HK-2 (cell line): Measurements from ENCODE around the gene CD4.
"Not testable (repeated sequence)": the region's sequence is repeated elsewhere in the genome, so short reads cannot be mapped to it uniquely, and the experiment has no call there.

ENCODE experiments used
- DNase-seq: peaks from one replicate; pipeline ENCODE4 v3.0.0-alpha.2; 2018; ENCODE audit not compliant: unreplicated experiment

CD4 gene

GRCh38 chr12:6847676-6848075 lies 58.3 kb downstream of the CD4 start:
- DNase-seq = no peak

DNA sequence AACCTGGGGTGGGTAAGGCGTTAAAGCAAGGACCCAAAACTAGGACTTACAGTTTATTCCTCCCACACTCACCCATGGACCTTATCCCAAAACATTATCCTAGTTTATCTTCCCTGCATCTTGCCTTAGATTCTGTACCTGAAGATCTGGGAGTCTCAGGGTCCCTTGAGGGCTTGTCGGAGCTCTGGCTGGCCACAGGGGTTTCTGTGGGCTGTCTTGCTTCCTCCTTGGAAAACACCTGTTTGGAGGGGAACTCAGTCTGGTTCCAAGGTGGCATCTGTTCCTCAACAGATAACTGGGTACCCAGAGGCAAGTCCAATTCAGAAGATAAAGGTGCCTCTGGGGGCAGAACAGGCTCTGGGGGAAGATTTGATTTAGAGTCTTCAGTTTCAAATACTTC lies 60.1 kb downstream of the CD4 start:
- no peak for DNase-seq

- no peak for DNase-seq
Observed at GRCh38 chr12:6849976-6850560, 60.7 kb downstream of the CD4 start.

DNA sequence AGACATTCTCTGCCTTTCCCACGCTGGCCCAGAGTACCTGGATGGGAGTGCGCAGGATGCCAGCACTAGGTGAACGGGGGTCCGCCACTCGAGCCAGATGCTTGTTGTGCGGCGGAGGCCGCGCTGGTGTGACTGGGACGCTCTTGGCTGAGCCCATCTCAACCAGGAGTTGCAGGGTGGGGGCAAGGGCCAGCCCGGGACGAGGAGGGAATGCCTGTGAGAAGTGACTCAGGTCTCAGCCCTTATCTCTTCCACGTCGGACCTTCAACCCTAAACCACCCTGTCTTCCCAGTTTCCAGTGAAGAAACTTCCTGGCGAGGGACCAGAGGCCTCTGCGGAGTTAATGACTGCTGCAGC lies 61.4 kb downstream of the CD4 start:
- no peak for DNase-seq

DNA sequence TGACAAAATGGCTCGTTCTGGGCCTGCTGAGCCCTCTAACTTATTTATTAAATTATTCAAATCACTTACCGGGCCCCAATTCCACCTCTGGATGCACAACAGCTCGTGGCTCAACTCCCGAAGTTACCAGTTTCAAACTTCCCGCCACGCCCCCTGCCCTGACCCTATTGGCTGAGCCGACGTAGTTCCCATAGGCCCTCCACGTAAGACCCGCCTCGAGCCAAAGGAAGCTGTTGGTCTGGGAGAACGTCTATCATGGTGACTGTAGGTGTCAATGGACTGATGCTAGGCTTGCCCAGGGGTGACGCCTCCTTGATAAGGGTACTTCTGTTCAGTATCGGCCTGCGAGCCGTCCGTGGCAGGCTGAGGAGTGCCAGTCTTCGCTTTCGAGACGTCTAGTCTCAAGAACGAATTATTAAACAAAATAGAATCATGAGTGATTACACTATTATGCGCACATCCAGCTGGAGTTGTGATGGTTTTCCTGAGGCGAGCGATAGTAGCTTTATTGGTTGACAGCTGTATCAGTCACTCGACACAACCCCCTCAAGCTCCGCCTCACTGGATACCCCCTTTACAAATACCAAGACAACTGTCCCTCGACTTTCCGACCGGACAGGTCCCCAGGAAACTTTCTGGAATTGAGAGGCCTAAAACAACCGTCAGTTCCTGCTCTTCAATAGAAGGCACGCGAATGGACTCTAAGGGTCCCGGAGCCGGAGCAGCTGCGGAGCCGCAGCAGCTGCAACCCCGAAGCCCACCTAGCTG lies 62.0 kb downstream of the CD4 start, which contains the start of gene CDCA3:
TSS of gene CDCA3 (minus strand) at position 134 of the 768 bp plus-strand sequence. CDS start 334 bp downstream, outside the sequence.
- DNase-seq = peak; percentile 94

DNA sequence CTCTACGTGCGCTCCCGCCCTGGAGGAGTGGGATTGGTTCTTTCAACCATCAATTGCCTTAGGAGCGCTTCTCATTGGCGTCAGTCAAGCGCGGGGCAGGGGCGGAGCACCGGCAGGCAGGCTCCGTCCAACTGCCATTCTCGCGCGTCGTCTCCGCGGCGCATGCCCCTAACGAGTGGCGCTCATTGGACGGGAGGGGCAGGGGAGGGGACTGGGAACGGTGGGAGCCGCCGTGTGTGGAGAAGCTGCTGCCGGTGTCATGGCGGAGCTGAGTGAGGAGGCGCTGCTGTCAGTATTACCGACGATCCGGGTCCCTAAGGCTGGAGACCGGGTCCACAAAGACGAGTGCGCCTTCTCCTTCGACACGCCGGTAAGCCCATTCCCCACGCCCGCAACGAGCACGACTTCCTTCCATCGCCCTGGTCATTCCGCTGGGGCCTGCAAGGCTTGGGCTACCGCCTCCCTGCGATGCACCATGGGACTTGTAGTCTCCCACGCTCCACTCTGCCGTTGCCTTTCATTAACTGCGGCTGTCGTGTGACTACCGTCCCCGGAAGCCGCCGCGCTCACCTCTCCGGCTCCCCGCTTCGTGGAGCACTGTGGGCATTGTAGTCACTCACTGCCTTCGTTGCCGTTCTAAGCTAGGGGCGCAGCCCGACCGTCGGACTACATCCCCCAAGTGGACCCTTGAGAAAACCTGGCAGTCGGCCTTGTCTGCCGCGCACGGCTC lies 62.8 kb downstream of the CD4 start, which contains the start of gene USP5:
TSS of gene USP5 (plus strand) at position 230 of the 730 bp plus-strand sequence. CDS start at position 260, 30 bp downstream.
- peak; percentile 98 for DNase-seq

- peak; percentile 73 for DNase-seq
Observed at GRCh38 chr12:6852651-6853354, 63.5 kb downstream of the CD4 start.

DNA sequence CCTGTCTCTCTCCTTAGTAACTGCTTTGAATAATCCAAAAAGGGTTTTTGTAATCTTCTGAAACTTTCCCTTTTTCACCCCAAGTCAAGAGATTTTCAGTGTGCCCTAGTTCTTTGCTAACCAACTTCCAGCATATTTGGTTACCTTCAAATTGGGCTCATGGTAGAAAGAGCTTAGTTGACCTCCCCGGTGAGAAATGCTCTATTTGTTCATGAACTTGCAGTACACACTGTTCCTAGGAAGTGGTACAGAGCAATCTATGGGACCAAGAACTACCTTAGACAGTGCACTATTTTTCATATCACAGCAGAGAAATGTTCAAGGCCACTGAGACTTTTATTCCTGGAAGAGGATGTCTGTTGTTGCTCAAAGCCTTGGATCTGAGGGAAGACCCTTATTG lies 64.3 kb downstream of the CD4 start:
- no peak for DNase-seq

DNA sequence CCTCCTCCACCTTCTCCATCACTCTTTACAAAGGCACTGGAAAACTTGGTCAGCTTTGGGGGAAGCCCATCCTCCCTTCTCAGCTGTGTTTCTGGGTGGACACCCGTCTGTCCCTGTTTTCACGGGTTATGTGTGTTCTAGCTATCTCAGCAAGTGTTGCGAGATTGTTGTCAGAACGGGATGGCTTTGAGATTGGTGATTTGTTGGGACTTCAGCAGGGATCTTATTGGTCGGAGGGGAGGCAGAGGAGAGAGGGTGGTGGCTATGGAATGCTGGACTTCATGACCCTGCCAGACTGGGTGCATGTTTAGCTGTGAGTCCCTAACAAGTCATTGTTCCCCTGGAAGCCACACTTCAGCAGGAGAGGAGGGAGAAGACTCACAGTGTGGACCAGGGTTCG lies 64.7 kb downstream of the CD4 start:
- DNase-seq = no peak

DNA sequence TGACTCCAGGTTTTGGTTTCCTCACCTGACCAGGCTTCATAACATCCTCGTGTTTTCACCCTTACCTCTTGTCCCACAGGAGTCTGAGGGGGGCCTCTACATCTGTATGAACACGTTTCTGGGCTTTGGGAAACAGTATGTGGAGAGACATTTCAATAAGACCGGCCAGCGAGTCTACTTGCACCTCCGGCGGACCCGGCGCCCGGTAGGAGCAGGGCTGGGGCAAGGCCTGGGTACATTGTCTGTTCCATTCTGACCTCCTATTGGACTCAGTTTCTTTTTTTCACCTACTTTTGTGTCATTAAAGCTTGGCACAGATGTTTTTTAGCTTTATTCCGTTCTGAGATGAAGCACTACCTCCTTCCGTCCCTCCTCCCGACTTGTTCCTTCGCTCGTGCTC lies 66.0 kb downstream of the CD4 start:
- no peak for DNase-seq

DNA sequence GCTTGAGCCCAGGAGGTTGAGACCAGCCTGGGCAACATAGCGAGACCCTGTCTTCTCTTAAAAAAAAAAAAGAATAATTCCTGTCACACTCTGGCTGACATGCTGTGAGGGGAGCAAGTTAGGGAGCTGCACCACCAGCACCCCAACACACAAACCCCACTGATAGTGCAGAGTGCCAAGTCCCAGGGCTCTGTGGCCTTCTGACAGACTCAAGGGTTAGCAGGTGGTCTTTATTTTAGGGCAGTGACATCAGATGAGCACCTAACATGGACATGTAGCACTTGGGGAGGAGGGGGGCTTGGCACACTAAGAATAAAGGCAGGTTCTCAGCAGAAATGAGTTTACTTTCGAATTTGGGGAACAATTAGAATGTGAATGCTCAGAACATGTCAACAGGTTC lies 69.5 kb downstream of the CD4 start:
- DNase-seq = no peak

- DNase-seq = no peak
Observed at GRCh38 chr12:6860116-6860515, 70.8 kb downstream of the CD4 start.

- DNase-seq = no peak
Observed at GRCh38 chr12:6860942-6861341, 71.6 kb downstream of the CD4 start.

DNA sequence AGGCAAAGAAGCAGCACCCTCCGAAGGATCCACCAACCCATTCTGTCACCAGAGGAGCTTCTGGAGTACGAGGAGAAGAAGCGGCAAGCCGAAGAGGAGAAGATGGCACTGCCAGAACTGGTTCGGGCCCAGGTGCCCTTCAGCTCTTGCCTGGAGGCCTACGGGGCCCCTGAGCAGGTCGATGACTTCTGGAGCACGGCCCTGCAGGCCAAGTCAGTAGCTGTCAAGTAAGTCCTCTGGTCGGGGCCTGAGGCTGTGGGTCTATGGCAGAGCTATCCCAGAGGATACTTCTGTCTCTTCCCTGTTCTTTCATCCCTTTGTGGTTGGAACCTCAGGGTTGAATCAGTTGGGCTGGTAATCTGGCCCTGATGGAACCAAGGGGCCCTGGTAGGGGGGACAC lies 72.1 kb downstream of the CD4 start:
- DNase-seq = no peak

- DNase-seq = no peak
Observed at GRCh38 chr12:6863033-6863432, 73.7 kb downstream of the CD4 start.

DNA sequence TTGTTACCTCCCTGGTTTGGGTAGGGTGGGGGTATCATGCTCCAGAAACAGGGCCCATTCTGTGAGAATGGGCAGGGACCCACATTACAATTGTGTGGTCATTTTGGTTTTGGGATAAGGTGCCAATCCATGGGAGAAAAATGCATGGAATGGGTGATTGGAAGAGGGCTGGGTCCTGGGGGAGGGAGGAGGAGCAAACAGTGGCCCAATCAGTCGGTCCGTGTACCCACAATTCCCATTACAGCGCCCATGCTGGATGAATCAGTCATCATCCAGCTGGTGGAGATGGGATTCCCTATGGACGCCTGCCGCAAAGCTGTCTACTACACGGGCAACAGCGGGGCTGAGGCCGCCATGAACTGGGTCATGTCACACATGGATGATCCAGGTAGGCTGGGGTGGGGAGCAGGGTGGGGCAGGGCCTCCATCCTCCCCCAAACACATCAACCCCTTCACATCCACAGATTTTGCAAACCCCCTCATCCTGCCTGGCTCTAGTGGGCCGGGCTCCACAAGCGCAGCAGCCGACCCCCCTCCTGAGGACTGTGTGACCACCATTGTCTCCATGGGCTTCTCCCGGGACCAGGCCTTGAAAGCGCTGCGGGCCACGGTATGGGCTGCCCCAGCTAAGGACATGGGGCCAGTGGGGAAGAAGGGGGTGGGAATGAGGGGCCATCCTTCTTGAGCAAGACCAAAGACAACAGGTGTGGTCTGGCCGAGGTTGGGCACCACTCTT lies 74.4 kb downstream of the CD4 start:
- no peak for DNase-seq

DNA sequence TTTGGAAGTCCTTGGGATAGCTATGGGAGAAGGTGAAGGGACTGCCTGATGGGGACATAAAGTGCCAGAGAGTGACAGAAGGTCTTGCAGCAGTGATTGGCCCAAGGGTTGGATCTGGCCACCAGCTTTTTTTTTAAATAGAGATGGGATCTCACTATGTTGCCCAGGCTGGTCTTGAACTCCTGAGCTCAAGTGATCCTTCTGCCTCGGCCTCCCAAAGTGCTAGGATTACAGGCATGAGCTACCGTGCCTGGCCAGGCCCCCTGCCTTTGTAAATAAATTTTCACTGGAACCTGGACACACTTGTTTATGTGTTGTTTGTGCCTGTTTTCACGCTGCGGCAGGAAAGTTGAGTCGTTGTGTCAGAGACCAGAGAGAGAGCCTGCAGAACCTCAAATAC lies 76.0 kb downstream of the CD4 start:
- DNase-seq = not testable (repeated sequence)

- DNase-seq = no peak
Observed at GRCh38 chr12:6866163-6866919, 77.0 kb downstream of the CD4 start.

DNA sequence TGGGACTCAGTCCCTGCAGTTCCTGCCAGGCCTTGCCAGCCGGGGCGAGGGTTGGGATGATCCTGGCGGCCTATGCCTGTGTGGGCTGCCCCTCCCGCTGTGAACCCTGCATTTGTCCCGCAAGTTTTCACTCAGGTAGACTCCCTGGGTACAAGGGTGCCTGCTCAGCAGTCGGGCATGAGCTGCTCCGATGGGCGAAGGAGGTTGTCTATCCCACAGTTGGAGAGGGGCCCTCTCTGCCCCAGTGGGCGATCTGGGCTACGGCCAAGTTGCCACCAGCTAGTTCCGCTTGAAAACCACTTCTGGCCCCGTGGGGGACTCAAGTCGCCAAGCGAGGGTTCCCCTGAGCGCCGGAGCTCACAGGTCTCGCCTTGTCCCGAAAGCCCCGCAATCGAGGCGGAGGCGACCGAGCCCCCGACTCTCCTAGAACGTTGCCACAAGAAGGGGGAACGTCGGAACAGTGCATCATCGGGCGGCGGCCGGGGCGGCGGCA lies 77.6 kb downstream of the CD4 start:
- no peak for DNase-seq

DNA sequence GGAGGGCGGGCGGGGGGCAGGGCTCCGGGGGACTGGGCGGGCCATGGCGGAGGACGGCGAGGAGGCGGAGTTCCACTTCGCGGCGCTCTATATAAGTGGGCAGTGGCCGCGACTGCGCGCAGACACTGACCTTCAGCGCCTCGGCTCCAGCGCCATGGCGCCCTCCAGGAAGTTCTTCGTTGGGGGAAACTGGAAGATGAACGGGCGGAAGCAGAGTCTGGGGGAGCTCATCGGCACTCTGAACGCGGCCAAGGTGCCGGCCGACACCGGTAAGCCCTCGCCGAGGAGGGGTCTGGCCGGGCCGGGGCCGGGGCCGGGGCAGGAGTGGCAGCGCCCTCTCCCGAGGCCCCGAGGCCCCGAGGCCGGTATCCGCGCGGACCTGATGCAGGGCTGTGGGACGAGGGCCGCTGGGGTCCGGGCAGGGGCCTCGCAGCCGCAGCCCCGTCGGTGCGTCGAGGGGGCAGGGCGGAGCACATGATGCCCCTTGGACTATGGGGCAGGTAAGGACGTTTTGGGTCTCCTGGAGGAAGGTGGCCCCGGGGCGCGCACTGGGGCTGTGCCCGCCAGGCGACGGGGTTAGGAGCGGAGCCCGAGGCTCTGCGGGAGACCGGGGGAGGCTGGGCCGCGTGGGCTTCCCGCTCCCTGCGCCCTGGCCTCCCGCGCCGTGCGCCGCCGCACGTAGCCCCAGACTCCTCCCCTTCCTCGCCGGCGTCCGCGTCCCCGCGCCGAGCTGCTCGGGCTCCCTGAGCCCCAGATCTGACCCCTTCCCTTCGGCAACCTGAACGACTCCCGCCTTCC lies 78.3 kb downstream of the CD4 start, which contains the start of gene TPI1:
TSS of gene TPI1 (plus strand) at position 119 of the 798 bp plus-strand sequence. CDS start at position 155, 36 bp downstream.
- DNase-seq = peak; percentile 91
